Stimulated activated CD8-positive, alpha-beta memory T cell treated with anti-CD3 and anti-CD28 coated beads, Interleukin-4, amount 100 ng/mL, for 48 hours (primary cell): Measurements from ENCODE around the gene SIK3.
"Not testable (repeated sequence)": the region's sequence is repeated elsewhere in the genome, so short reads cannot be mapped to it uniquely, and the experiment has no call there.

ENCODE experiments used
- DNase-seq: peaks from one replicate; pipeline ENCODE4 v3.0.0-alpha.2; 2020

The SIK3 gene

DNA sequence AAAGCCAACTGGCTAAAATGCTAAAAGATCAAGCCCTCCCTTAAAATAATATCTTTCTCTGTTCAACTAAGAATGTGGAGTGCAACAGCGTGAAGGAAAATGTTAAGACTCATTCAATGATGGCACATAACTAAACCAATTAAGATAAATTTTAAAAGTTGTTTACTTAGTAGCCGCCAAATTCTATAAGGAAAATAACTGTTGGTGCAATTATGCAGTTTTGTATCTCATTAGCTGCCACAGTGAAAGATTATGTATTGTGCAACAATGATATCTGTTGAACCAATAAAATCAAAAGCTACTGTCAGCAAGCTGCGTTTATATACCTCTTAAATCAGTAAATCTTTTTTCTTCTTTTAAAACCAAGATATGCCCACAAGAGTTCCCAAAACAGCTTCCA is 55.5 kb downstream of the SIK3 start:
- no peak for DNase-seq

- DNase-seq = no peak
Measured at GRCh38 chr11:117039900-117040299, 58.3 kb downstream of the SIK3 start.

DNA sequence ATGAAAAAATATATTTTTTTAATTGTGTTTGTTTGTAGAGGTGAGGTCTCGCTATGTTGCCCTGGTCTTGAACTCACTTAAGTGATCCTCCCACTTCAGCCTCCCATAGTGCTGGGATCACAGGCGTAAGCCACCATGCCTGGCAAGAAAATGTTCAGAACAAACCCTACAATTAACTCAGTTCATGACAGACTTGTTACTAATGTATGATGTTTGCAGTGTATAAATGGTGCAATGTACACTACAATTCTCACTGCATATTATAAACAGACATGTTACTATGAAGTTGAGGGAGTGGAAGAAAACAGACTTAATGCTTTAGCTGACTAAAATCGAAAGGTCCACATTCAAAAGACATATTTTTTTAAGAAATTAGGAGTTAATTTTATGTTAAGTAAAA is 59.0 kb downstream of the SIK3 start:
- no peak for DNase-seq

- DNase-seq = no peak
Measured at GRCh38 chr11:117037975-117038350, 60.3 kb downstream of the SIK3 start.

GRCh38 chr11:117037279-117037974 is 60.8 kb downstream of the SIK3 start:
- DNase-seq = no peak

DNA sequence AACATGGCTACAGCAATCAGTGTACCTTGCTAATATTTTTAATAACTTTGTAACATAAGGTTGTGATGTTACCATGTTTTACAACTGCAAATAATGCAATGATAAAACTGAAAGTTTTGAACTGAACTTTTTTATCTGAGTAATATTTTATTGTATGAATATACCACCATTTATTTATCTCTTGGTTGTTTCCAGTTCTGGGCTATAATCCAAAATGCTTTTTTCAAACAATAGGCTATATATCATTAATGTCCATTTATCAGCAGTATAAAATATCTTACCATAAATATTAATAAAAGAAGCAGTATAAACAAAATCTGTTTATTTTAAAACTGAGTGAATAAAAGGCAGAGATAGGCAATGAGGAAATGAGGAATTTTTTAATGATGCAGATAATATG is 63.3 kb downstream of the SIK3 start:
- DNase-seq = no peak

DNA sequence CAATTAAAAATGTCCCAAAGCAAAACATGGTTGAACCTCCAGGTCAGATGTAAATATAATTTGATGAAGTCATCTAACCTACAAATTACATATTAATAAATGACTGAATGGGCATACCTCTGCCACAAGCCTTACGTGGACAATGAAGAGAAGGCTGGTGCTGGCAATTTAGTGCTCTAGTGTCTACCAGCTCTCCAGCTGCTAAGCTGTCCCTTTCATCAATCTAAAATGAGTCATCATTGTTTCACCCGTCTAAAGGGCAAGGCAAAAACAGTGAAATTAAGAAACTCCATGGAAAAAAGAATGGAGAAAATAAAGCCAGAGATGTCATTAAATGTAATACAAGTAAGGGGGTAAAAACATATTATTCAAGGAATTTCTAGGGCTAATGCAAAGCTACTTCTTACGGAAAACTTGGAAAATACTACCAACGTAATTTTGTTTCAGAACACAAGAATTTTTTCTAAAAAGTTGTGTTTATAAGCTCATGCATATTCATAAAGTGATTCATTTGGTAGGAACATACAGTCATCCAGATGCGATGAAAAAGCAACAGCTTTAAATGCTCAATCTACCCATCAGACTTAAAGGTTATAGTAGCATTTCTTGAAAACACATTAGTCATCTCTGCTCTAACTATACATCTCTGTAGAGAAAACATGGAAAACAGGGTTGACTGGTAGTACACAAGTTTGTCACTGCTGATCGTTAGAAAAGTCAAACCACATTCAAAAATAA is 71.5 kb downstream of the SIK3 start:
- DNase-seq = no peak

- DNase-seq = not testable (repeated sequence)
Measured at GRCh38 chr11:117023707-117024106, 74.5 kb downstream of the SIK3 start.

DNA sequence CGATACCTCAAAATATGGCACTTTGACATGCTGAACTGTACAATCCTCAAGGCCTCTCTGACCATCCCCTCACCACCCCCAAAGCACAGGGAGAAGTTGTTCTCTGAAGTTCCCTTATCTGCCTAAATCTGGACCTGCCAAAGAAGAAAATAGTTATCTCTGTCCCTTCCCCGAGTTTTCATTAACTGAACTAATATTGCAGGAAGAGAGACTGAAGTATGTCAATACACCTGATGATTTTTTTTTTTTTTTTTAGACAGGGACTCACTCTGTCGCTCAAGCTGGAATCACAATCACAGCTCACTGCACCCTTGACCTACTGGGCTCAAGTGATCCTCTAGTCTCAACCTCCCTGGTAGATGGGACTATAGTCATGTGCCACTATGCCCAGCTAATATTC is 75.0 kb downstream of the SIK3 start:
- DNase-seq = no peak

- DNase-seq = no peak
Measured at GRCh38 chr11:117022526-117022925, 75.7 kb downstream of the SIK3 start.

DNA sequence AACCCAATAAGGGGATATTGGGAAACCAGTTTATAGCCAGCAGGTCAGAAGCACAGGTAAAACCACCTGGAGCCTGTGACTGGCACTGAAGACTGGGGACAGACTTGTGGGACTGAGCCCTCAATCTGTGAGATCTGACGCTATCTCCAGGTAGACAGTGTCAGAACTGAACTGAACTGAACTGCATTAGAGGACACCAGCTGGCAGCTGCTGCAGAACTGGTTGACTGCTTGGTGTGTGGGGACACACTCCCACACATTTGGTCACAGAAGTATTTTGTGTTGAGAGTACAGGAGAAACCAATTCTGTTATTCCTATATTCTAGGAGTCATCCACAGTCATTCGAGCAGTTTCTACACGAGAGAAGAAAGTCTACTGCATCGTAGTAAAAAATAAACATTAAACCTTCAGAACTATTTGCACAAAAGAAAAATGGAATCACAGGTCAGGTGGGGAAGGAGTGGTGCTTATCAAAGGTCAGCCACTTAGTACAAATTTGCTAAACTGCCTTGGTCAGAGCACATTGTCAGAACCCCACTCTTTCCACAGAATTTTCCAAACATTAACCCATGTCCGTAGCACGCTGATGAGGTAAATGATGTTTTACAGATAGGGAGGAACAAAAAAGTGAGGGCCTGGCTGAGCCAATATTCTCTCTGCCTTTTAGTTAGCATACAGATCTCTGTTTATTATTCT is 77.2 kb downstream of the SIK3 start:
- DNase-seq = no peak

GRCh38 chr11:117020287-117020686 is 77.9 kb downstream of the SIK3 start:
- no peak for DNase-seq

DNA sequence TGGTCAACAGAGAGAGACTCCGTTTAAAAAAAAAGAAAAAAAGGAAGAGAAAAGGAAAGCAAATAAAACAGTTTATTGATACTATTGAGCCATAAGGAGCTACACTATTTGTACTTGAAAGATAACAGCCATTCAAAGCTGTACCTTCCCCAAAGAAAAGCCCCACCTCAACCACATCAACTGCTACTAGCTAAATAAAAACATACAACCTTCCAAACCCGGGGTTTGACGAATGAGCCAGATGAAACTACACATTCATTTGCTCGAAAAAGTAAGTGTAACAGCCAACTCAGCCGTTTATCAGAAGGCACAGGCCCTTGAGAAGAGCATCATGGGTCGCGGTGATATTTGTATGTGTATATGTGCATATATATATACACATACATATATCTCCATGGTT is 78.4 kb downstream of the SIK3 start:
- no peak for DNase-seq

DNA sequence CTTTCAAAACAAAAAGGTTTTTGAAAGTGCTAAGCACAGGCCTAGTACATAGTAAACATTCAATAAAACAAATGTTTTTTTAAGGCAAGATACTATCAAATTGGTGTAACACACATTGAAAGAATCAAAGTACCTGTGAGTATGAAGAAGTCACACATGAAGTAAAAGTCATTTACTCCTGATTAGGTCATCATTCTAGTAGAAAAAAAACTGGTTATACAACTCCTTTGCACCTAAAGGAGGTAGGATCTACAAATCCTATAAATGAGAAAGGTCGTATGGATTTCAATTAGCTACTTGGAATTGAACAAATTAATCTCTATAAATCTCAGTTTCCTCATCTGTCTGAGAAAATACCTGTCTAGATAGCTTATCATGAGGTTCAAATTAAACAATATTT is 80.8 kb downstream of the SIK3 start:
- no peak for DNase-seq

DNA sequence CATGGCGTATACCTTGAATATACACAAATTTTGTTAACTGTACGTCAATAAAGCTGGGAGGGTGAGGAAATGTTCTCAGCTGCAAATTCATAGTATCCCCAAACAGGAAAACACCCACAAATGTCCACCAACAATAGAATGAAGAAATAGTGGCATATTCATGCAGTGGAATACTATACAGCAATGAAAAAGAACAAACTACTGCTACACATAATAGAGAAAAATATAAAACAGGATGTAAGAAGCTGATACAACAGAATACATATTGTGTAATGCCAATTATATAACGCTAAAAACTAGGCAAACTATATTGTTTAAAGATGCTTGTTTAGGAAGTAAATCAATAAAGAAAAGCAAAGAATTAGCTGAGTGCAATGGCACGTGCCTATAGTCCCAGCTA is 81.5 kb downstream of the SIK3 start:
- no peak for DNase-seq

DNA sequence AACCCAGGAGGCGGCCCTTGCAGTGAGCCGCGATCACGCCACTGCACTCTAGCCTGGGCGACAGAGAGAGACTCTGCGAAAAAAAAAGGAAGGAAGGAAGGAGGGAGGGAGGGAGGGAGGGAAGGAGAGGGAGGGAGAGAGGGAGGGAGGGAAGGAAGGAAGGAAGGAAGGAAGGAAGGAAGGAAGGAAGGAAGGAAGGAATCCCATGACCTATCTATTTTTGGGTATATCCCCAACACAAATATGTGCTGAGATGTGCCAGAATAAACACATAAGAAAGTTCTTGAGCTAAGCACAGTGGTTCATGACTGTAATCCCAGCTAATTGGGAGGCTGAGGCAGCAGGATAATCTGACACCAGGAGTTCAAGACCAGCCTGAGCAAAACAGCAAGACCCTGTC is 82.0 kb downstream of the SIK3 start:
- DNase-seq = no peak

- no peak for DNase-seq
Measured at GRCh38 chr11:117011541-117011898, 86.7 kb downstream of the SIK3 start.

DNA sequence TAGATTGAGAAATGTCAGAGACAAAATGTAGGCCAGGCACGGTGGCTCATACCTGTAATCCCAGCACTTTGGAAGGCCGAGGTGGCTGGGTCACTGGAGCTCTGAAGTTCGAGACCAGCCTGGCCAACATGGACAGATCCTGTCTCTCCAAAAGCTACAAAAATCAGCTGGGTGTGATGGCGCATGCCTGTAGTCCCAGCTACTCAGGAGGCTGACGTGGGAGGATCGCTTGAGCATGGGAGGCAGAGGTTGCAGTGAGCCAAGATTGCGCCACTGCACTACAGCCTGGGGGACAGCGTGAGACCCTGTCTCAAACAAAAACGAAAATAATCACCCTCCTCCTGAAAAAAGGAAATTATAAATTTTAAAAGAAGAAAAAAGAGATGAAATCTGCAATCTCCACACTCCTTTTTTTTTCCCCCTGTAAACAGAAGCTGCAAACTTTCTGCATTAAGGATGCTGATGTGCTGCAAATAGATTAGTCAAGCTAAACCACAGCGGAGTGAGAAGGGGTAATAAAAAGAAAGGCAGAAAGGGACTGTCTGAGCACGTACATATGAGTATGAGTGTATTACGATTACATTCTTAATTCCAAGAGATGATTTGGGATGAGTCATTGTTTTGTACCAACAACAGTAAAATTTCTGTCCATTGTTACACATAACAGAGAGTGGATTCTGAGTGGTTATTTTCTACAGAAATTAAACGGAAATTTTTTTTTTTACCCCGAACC is 87.3 kb downstream of the SIK3 start:
- DNase-seq = no peak

DNA sequence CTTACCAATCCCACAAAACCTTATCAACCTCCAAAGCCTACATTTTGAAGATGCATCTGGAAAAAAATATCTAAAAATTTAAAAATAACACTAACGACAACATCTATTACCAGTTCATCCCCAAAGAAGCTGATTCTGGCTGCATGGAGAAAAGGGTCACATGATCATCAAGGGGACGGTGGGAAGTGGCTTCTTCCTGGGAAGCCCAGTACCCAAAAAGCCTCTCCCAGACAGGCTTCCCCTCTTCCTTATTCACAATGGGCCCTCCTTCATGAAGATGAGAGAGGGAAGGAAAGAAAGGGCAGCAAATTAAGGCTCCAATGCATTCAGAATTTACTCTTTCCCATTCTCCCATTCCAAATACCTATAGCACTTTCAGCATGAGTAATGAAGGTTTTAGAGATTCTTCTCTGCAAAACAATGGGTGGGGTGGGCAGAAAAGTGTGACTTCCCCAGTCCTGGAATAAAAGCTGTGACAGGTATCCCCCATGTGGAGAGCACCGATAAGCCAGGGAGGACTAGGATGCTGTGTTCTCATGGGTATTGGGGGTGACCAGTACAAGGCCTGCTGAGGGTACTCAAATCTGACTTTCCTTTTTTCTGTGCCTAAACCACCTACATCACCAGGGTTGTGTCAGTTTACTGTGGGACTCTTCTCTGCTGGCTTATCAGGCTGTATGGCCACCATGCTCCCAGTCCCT is 88.2 kb downstream of the SIK3 start:
- DNase-seq = no peak

DNA sequence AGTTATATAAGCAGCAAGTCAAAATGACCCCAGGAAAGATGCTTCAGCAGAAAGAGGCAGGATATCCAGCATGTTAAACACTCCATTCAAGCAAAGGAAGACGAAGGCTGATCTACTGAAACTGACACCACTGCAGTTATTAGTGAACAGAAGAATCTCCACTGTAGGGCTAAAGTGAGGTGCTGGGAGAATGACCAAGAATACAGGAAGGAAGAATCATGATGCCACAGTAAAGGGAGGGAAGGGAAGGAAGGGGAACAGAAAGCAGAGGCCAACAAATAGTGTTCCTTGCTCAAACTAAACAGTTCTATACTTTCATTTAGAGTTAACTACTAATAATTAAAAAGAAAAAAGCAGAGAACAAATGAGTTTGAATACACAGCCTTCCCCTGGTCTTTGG is 92.5 kb downstream of the SIK3 start:
- DNase-seq = no peak

DNA sequence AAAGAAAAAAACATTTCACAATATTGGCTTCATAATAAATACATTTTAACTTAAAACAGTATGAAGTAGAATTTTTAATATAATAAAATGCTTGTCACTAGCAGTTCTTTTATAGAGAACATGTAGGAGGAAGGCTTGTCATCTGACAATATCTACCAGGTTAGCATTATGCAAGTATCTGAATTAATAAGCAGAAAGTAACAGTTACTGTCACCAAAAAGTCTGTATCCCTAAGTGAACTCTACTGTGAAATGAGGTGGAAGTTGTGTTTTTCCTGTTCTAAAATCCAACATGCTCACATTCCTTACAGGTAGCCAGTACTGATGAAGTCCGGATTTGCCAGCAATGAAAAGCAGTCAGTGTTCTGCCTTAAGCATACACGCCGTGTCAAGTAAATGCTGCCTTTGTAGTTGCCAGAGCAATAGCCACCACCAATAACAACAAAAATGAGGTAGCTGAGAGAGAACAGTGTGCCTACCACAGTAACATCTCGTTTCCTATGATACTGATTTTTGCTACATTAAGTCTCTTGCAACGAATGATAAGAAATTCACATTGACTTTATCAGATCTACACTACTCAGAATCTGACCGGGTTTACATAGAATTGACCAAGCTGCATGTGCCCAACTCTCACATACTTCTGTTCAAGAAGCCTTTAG is 95.5 kb downstream of the SIK3 start:
- no peak for DNase-seq

- no peak for DNase-seq
Measured at GRCh38 chr11:117000014-117000737, 98.1 kb downstream of the SIK3 start.
